HG03064 (cell line): ENCODE results near the gene SIT1.

Experiments
- ATAC-seq: cut with Tn5 transposase; IDR thresholded peaks from one replicate; pipeline ENCODE4 v1.9.1; 2021; ENCODE audit warnings: low read depth; ENCODE audit not compliant: unreplicated experiment

SIT1 gene, protein sequence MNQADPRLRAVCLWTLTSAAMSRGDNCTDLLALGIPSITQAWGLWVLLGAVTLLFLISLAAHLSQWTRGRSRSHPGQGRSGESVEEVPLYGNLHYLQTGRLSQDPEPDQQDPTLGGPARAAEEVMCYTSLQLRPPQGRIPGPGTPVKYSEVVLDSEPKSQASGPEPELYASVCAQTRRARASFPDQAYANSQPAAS

GRCh38 chr9:35650341-35651158 lies at the start of gene SIT1:
Gene SIT1 (minus strand): TSS chr9:35650931. CDS start chr9:35650853, 78 bp downstream.
- ATAC-seq = no peak

DNA sequence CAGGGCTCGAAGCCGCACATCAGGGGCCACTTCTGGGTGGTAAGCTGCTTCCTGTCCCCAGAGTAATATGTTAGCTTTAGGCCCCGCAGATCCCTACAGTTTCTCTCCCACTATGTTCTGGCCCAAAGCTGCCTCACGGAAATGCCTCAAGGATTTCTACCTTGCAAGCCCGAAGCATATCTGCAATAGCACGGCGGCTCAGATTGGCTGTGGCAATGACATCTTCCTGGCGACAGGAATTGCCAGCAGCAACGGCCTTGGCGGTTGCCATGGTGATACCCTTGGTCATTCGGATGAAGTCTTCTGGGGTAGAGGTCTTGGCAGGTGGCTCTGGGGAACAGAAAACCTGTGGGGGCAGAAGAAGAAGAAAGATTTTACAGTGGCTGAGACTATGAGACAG lies 49.3 kb upstream of the SIT1 start:
- ATAC-seq = no peak

- no peak for ATAC-seq
These were observed 47.5 kb upstream of the SIT1 start for GRCh38 chr9:35698231-35698630.

- no peak for ATAC-seq
These were observed 46.8 kb upstream of the SIT1 start for GRCh38 chr9:35697486-35697885.

GRCh38 chr9:35696520-35697215 lies 45.9 kb upstream of the SIT1 start:
- ATAC-seq = no peak

DNA sequence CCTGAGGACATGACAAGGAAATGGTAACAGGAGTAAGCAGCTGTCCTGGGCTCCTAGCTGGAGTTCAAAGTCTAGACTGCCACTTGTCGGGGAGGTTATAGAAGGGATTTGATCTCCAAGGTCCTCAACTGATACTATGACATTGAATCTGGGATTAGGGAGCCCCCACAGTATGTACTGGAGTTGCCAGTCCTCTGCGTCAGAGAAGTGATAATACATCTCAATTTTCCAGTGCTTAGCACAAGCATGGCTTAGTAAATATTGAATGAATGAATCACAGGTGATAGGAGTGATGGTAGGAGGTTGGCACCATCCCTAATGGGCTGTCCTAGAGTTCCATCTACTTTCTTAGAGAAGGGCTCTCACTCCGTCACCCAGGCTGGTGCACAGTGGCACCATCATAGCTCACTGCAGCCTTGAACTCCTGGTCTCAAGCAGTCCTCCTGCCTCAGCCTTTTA lies 45.2 kb upstream of the SIT1 start:
- ATAC-seq = no peak

DNA sequence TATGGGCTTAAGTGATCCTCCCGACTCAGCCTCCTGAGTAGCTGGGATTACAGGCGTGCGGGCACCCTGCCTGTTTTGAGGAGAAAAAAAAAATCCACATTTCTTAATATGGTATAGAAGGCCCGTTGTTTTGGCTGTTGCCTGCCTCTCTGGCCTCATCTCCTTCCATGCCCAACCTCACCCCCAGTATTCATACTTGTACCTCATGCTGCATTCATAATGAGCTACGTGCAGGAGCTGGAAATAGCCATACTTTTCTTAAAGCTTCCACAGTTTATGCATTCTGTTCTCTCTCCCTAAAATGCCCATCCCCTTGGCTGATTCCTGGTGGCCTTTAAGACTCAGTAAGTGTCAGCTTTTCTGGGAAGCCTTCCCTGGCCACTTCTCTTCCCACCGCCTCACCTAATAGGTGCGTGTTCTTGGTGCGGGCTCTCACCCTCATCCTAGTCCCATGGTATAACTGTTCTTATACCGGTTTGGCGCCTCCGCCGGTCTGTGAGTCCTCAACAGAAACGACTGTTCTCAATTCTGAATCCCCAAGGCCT lies 41.1 kb upstream of the SIT1 start:
- no peak for ATAC-seq

DNA sequence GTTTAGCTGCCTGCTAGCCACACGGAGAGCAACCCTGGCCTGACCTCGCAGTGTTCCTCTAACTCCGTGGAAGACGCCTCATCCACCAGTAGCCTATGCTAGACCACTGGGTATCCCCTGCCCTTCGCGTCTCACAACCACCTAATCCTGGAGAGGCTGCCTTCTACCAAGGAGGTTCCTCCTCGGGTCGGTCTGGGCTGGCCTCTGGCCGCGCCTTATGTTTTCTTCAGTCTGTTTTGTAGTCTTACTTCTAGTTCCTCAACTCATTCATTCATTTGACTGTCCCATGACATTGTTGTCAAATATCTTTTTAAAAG lies 40.6 kb upstream of the SIT1 start:
- ATAC-seq = no peak

DNA sequence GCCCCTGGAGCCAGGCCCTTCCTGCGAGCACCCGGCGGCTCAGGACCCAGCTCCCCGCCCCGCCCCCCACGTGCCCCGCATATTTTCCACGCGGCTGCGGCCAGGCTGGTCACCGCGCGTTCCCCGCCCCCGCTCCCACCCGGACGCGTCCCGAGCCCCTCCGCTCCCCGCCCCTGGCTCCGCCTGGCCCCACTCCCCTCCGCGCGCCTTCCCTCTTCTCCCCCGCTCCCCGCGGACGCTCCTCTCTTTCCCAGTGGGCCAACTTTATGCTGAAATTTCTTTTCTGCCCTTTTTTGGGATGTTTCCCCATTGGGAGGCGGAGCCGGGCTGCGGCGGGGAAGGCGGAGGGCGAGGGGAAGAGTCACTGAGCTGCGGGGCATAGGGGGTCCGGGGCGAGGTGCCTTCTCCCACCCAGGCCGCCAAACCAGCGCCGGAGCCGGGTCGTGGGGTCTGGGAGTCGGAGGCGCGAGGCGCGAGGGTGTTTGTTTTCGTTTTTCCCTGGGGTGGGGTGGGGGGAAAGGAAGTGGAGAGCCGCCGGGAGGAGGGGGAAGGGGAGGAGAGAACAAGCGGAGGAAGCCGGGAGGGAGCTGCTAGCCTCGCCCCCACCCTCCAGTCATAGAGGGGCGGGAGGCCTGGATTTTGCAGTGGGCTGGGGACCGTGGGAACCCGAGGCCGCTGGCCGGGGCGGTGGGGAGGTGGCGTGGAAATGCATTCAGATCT lies 40.0 kb upstream of the SIT1 start:
- ATAC-seq = no peak

DNA sequence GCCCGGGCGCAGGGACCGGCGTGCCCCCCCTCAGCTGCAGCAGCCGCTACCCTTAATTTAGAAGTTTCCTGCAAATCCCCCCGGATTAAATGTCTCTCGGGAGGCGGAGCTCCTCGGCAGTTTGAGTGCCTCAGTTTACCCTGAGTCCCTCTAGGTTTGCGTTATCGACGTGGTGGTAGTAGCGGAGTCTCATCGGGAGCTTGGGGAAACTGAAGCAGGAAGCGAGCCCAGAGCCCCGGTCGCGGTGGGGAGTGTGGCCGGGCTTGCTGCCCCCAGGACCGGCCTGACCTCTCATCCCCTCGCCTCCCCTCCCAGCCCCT lies 39.5 kb upstream of the SIT1 start:
- no peak for ATAC-seq

DNA sequence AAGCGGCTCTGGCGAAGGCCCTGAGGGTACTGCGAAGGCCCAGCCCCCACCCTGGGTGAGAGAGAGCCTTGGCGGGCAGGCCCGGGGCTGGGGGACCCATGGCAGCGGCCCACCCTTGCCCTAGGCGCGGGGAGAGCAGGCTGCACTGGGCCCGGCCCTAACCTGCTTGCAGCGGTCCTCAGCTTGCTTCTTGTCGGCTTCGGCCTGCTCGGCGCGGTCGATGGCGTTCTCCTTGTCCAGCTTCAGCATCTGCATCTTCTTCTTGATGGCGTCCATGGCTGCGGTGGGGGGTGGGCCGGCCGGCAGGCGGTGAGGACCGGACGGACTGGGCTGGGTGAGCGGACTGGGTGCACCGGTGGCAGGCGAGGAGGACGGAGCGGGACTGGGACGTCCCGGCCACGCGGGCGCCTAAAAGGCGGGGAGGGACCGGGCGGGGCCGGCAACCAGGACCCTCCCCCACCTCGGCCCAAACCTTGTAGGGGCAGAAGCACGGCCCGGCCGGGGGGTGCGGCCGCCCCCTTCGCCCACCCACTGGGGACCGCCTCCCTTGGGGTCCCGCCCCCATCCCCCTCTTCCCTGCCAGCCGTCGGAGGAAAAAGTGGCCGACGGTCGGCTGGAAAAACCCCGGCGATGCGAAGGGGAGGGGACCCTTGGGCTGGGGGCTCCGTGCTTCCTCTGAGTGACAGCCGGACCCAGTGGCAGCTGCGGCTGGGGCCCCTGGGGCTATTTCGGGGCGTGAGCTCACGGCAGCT lies 39.0 kb upstream of the SIT1 start, which contains the start of gene TPM2:
Gene TPM2, minus strand, starts transcription at position 384 of the 752 bp plus-strand sequence. Its CDS starts 108 bp downstream, at position 276.
- no peak for ATAC-seq

DNA sequence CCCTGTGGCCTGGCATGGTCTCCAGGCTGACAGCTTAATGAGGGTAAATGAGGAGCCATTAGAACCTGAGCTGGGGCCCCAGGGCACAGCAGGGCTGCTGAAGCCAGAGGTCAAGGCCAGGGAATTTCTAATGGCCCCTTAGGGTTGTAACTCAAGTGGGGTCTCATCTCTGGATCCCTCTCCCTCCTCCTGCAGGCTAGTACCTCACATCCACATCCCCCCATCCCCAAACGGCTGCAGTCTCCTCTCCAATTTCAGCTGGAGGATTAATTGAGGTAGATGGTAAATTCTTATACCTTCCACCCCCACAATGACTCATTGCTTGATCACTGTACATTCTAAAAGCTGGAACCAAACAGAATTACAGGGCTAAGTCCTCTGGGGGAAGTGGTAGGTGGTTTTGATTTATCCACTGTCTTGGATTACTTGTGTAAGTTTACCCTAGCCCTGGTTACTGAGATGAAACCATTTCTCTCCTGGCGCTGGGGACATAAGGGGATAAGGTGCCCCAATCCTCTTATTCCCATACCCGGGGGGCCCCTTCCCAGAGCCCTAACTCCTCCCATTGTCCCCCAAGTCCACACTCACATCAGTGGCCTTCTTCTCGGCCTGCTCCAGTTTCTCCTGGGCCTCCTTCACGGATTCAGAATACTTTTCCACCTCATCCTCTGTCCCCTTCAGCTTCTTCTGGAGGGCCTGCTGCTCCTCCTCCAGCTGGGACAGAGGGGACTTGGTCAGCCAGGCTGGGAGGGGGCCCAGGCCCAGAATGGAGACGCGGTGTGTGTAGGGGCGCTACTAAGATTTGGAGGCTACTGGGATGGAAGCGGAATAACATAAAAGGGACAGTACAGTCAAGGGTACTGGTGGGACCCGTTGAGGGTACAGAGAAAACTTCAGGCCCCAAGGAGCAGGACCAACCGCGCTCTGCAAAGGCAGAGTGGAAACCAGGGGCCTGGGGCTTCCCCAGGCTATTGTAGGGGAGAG lies 38.1 kb upstream of the SIT1 start:
- ATAC-seq = no peak

GRCh38 chr9:35687972-35688557 lies 37.3 kb upstream of the SIT1 start:
- no peak for ATAC-seq

DNA sequence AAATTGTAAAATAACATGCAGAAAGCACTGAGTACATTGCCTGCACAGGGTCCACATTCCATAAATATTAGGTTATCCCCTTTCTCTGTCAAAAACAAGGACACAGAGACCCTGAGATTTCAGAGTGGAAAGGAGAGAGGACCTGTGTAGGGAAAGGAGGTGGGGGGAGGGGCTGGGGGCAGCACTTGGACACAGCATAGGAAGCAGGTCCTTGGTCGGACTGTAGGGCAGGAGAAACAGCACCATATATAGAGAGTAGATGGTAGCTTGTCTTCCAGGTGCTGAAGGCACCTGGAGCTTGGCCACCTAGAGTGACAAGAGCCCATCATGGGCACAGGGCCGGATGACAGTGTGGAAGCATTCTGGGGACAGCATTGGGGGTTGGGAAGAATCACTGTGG lies 36.6 kb upstream of the SIT1 start:
- ATAC-seq = no peak

DNA sequence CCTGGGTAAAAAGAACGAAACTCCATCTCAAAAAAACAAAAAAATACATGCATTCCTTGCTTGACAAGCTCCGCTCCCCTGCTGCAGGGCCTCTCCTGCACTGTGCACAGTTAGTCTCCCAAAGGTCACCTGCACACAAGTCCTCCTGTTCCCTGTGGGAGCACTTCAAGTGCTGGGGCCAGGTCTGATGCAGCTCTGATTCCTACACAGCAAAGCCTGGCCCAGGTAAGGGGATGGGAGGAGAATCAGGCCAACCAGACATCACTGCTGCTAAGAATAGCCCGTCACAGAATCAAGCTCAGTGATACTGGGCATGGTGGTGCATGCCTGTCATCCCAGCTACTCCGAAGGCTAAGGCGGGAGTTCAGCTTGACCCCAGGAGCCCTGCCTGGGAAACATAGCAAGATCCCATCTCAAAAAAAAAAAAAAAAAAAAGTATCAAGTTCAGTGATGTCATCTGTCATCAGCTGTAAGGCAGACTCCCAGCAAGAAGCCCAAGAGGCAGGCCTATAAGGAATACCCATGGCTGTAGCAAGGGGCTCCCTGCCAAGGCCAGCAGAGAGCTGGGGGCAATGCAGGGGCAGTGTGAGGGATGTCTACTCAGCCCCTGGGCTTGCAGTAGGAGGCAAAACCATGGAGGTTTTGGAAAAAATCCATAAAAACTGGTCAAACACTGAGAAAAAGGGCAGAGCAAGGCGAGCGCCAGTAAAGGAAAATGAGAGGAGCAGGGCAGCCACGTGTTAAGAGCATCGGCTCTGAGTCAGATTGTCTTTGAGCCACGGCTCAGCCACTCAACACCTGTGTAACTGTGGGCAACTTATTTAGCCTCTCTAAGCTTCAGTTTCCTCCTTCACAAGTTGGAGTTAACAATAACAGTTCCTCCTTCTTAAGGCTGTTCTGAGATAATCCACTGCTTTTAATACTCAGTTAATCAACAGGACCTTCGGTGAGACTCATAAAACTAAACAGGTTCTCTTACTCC lies 35.8 kb upstream of the SIT1 start:
- ATAC-seq = no peak

- ATAC-seq = no peak
These were observed 34.8 kb upstream of the SIT1 start for GRCh38 chr9:35685506-35685905.

DNA sequence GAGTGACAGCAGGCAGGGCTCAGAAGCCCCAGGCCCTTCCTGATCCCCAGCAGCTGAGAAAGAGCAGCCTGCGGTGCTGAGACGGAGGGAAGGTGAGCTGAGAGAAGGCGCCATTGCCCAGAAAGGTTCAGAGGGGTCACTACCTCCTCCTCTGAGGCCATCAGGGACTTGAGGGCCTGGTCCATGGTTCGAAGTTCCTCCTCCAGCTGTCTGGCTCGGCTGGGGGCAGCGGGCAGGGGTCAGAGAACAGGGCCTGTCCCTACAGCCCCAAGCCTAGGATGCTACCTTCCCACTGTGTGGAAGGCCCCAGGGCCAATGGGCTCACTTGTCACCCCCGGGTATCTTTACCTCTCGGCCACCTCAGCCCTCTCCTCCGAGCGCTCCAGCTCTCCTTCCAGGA lies 34.2 kb upstream of the SIT1 start:
- ATAC-seq = no peak
